ENCODE measurements around the gene SCTR.

SCTR gene

GRCh38 chr2:119548516-119549120 lies 24.3 kb upstream of the SCTR start (continued):
- no peak for TF ChIP-seq ESRRG (CRISPR knock-in tag; IDR thresholded peaks at IDR 0.05)
- TF ChIP-seq GLIS3 (CRISPR knock-in tag; IDR thresholded peaks at IDR 0.05): no peak

DNA sequence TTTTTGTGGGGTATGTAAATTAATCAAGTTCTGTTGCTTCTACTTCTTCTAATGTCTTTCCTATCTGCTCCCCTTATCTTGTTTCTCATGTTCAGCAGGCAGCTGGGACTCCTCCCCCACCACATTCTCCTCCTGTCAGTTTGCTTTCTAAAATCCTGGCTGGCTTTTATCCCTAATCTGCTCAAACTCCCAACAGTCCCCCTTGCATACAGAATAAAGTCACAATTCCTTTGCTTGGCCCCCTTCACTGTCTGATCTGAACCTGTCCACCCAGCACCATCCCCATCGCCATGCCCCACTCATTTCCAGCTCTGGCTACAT lies 22.1 kb upstream of the SCTR start:
- TF ChIP-seq TSHZ2 (CRISPR knock-in tag; IDR thresholded peaks at IDR 0.05): no peak
- TF ChIP-seq ZFP30 (CRISPR knock-in tag; IDR thresholded peaks at IDR 0.05): no peak
- no peak for TF ChIP-seq ARNTL (CRISPR knock-in tag; IDR thresholded peaks at IDR 0.05; ENCODE audit: borderline replicate concordance, low read depth)
- TF ChIP-seq ZNF8 (CRISPR knock-in tag; IDR thresholded peaks at IDR 0.05): no peak
- TF ChIP-seq ISL1 (CRISPR knock-in tag; IDR thresholded peaks at IDR 0.05): no peak
- TF ChIP-seq ZFP3 (CRISPR knock-in tag; IDR thresholded peaks at IDR 0.05): no peak
- TF ChIP-seq ZC3H10 (CRISPR knock-in tag; IDR thresholded peaks at IDR 0.05): no peak
- no peak for TF ChIP-seq ESRRG (CRISPR knock-in tag; IDR thresholded peaks at IDR 0.05)
- ATAC-seq: no peak

- ATAC-seq: no peak
- TF ChIP-seq ISL1 (CRISPR knock-in tag; IDR thresholded peaks at IDR 0.05) (no peak), ESRRG (CRISPR knock-in tag; IDR thresholded peaks at IDR 0.05) (no peak), ZFP3 (CRISPR knock-in tag; IDR thresholded peaks at IDR 0.05) (no peak), BACH2 (CRISPR knock-in tag; IDR thresholded peaks at IDR 0.05; ENCODE audit: borderline replicate concordance) (no peak), ZFP30 (CRISPR knock-in tag; IDR thresholded peaks at IDR 0.05) (no peak), ARNTL (CRISPR knock-in tag; IDR thresholded peaks at IDR 0.05; ENCODE audit: borderline replicate concordance, low read depth) (no peak), CSDC2 (CRISPR knock-in tag; IDR thresholded peaks at IDR 0.05) (no peak), RARB (CRISPR knock-in tag; IDR thresholded peaks at IDR 0.05) (no peak), TCF4 (CRISPR knock-in tag; IDR thresholded peaks at IDR 0.05; ENCODE audit: borderline replicate concordance) (no peak), OSR1 (CRISPR knock-in tag; IDR thresholded peaks at IDR 0.05) (no peak), GLIS3 (CRISPR knock-in tag; IDR thresholded peaks at IDR 0.05) (no peak), TSHZ2 (CRISPR knock-in tag; IDR thresholded peaks at IDR 0.05) (no peak), PPARA (CRISPR knock-in tag; IDR thresholded peaks at IDR 0.05; ENCODE audit: borderline replicate concordance) (no peak), ZNF565 (CRISPR knock-in tag; conservative IDR thresholded peaks at IDR 0.05; ENCODE audit: low read depth) (no peak), ZC3H10 (CRISPR knock-in tag; IDR thresholded peaks at IDR 0.05) (no peak)
- TF ChIP-seq, protein P1, sequence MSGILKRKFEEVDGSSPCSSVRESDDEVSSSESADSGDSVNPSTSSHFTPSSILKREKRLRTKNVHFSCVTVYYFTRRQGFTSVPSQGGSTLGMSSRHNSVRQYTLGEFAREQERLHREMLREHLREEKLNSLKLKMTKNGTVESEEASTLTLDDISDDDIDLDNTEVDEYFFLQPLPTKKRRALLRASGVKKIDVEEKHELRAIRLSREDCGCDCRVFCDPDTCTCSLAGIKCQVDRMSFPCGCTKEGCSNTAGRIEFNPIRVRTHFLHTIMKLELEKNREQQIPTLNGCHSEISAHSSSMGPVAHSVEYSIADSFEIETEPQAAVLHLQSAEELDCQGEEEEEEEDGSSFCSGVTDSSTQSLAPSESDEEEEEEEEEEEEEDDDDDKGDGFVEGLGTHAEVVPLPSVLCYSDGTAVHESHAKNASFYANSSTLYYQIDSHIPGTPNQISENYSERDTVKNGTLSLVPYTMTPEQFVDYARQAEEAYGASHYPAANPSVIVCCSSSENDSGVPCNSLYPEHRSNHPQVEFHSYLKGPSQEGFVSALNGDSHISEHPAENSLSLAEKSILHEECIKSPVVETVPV (CRISPR knock-in tag; IDR thresholded peaks at IDR 0.05): no peak
These were observed 21.6 kb upstream of the SCTR start for GRCh38 chr2:119545754-119546446.

GRCh38 chr2:119544939-119545475 lies 20.7 kb upstream of the SCTR start:
- TF ChIP-seq ARNTL (CRISPR knock-in tag; IDR thresholded peaks at IDR 0.05; ENCODE audit: borderline replicate concordance, low read depth): no peak
- TF ChIP-seq CREB5 (CRISPR knock-in tag; IDR thresholded peaks at IDR 0.05; ENCODE audit: low read depth): no peak
- TF ChIP-seq ZNF565 (CRISPR knock-in tag; conservative IDR thresholded peaks at IDR 0.05; ENCODE audit: low read depth): no peak
- no peak for TF ChIP-seq RARB (CRISPR knock-in tag; IDR thresholded peaks at IDR 0.05)
- no peak for TF ChIP-seq ZFP30 (CRISPR knock-in tag; IDR thresholded peaks at IDR 0.05)
- no peak for TF ChIP-seq TCF4 (CRISPR knock-in tag; IDR thresholded peaks at IDR 0.05; ENCODE audit: borderline replicate concordance)
- no peak for TF ChIP-seq ZFP3 (CRISPR knock-in tag; IDR thresholded peaks at IDR 0.05)
- no peak for ATAC-seq

Data from SK-N-SH treated with all-trans-retinoic acid at 6 μM for 48 hours (cell line).